NCI-H1105 (cell line): ENCODE results near the gene RGS7BP.

Experiments used
- DNase-seq: peaks from one replicate; lab custom pipeline; 2025; lab: John Stamatoyannopoulos, UW

The RGS7BP gene

DNA sequence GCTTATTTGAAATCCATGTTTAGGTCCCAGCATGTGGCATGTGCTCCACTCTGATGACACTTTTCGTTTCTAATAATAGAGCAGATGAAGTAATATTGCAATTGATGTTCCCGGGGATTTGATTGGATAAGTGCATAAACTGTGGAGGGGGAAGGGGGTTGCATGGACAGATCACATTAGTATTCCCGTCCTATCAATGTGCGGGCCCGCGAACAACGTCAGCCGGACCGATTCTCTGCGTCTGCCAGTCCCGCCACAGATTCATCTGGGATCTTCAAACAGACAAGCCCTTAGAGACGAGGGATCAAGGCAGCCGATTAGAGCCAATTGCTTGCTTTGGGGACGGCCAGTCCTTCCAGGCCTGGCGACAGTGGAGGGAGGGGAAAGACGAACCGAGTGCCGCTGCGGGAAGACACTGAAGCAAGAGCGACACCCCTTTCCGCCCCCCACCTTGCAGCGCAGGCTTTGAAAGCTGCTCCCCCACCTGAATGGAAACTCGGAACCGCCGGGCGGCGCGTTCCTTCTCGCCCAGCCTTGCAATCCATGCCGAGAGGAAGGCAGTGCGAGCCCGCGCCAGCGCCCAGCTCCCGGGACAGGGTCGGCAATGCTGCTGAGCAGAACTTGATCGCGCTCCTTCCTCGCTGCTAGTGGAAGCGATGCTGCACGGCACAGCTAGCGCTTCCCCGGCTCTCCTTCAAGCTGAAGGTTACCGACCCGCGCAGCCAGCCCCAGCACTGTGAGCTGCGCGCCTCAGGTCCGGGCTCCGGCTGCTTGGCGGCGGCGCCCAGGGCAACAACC is at the start of gene RGS7BP:
TSS of gene RGS7BP (plus strand) at position 247 of the 798 bp plus-strand sequence. CDS start 610 bp downstream, outside the sequence.
- DNase-seq = peak; percentile 21

DNA sequence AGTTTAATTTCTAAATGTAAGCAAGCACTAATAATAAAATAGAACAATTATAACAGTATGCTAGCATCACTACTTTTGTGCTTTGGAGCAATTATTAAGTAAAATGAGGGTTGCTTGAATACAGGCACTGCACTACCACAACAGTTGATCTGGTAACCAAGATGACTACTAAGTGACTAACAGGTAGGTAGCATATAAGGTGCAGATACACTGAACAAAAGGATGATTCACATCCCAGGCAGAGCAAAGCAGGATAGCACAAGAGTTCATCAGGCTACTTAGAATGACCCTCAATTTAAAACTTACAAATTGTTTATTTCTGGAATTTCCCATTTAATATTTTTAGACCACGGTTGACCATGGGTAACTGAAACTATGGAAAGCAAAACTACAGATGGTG is 48.0 kb upstream of the RGS7BP start:
- no peak for DNase-seq

DNA sequence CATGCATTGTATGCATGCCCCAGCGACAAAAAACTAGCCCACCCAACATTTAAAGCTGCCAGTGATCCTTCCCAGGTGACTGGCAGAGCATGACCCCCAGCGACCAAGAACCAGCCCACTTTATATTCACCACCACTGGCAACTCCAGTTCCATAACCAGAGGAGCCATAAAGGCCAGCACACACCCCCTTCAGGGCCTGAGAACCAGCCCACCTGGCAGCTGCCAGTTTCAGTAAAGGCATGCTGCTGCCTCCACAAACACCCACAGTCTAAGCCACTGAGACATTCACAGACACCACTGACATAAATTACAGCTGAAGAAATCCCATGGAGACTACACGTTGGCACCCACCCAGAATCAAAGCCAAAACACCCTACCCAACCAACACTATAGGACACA is 46.9 kb upstream of the RGS7BP start:
- no peak for DNase-seq

- no peak for DNase-seq
Measured at GRCh38 chr5:64462391-64462790, 43.4 kb upstream of the RGS7BP start.

DNA sequence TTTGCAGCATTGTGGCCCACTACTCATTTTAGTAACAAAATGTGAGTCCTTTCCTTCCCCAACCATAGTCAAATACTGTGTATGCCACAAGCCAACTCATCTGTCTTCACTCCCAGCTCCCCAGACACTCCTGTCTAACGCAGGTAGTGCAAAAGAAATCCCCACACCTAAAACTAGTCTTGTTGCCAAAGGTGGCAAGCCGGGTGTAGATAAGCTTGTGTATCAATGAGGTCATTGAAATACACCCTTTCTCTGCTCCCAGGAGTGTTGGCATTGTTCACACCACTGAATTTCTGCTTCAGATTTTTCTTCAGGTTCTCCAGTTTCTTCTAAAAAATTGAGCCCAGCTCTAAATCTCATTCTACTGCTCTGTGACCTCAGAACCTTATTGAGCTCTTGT is 19.7 kb upstream of the RGS7BP start:
- no peak for DNase-seq

DNA sequence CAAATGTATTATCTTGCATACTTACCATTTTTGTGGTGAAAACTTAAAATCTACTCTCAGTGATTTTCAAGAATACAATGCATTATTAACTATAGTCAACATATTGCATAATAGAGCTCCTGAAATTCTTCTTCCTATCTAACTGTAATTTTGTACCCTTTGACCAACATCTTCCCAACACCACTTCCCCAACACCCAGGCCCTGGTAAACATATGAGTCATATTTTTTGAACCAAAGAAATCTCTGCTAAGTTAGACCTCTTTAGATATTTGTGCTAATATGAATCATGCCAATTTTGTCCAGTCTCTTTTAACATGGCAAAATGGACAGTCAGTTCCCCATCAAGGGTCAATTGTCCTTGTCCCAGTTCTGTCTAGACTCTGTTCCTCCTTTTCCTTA is 18.5 kb upstream of the RGS7BP start:
- DNase-seq = no peak

- DNase-seq = no peak
Measured at GRCh38 chr5:64489857-64490256, 16.0 kb upstream of the RGS7BP start.

- DNase-seq = no peak
Measured at GRCh38 chr5:64497386-64497785, 8.4 kb upstream of the RGS7BP start.

DNA sequence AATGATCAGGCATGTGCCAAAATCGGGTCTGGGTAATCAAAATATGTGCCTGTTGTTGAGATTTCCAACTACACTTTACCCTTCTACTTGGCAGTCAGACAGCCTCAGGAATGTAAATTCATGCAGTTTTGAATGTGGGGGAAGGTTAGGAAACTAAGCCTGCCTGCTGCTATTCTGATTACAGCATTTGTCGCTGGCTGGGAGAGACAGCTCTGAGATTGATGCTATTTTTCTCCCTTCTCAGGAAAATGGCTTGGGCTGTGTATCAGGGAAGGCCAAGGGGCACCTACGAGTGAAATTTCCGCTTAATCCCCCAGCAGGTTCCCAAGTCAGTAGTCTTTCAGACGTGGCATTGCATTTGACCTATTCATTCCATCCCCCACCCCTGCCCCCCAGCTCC is 3.6 kb upstream of the RGS7BP start:
- DNase-seq = no peak

- DNase-seq = no peak
Measured at GRCh38 chr5:64506567-64507263, 900 bp downstream of the RGS7BP start.

DNA sequence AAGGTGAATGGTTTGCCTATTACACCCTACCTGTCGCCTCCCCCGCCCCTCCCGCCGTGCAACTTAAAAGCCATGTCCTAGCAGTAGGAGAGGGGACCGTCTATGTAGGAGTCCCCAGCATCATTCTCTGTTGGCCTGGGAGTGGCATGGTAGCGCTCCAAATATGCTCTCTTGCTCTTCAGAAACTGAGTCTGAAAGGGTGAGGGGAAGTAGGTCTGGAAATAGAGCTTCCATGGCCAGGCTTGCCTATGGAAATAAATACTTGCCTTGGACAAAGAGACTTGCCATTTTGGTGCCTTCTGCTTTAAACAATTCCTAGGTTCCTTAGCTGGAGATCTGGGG is 1.4 kb downstream of the RGS7BP start:
- DNase-seq = no peak

GRCh38 chr5:64509828-64510227 is 4.0 kb downstream of the RGS7BP start:
- no peak for DNase-seq

GRCh38 chr5:64513492-64513891 is 7.7 kb downstream of the RGS7BP start:
- DNase-seq = no peak

- DNase-seq = no peak
Measured at GRCh38 chr5:64514612-64515011, 8.8 kb downstream of the RGS7BP start.

- no peak for DNase-seq
Measured at GRCh38 chr5:64516216-64516615, 10.4 kb downstream of the RGS7BP start.

GRCh38 chr5:64518793-64519192 is 13.0 kb downstream of the RGS7BP start:
- no peak for DNase-seq

- no peak for DNase-seq
Measured at GRCh38 chr5:64519263-64519662, 13.4 kb downstream of the RGS7BP start.

DNA sequence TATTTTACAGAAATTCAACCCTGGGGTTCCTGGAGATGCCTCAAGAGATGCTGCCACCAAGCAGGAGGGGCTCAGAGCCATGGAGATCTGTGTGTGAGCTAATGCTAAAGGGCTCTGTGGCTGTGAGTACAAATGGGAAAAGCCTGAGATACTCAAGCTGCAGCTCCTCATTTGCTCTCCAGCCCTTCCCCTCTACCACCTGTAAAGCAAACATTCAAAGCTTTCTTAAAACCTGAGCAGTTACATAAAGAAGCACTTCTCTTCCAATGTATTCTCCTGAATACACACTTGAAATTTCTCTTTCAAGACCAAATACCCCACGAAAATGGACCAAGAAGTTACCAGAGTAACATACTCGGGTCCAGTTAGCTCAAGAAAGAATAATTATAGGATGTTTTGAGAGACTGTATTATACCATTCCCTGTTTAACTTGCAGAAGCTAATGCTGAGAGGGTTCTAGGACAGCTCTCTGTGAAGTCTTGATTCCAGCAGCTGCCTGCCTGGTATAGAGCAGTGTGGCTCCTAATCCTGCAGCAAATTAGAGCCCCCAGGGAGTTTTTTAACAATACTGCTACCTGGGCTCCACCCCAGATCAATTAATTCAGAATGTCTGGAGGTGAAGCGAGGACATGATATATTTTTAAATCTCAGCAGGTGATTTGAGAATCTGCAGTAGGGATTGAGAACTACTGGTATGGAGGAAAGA is 21.1 kb downstream of the RGS7BP start:
- no peak for DNase-seq

GRCh38 chr5:64530076-64530475 is 24.3 kb downstream of the RGS7BP start:
- no peak for DNase-seq

DNA sequence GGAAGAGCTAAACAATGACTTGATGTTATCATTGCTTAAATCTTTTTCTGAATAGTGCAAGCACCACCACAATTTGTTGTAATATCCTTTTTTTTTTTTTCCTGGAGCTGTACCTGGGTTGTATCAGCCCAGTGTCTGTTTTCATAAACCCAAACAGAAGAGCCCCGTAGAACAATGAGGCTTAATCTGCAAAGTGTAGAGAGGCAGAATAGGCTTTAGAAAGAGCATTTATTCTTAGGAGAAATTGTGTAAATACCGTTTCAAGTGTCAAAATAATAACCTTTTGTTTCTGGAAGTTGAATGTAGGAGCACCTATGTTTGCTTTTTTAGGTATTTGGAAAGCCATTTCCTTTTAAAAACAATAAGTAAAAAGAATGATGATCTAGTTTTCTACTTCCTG is 26.4 kb downstream of the RGS7BP start:
- DNase-seq = no peak

GRCh38 chr5:64532657-64533056 is 26.8 kb downstream of the RGS7BP start:
- DNase-seq = no peak

GRCh38 chr5:64534033-64534432 is 28.2 kb downstream of the RGS7BP start:
- DNase-seq = no peak

GRCh38 chr5:64557911-64558310 is 52.1 kb downstream of the RGS7BP start:
- no peak for DNase-seq
